Measurements from ENCODE around the gene SPOCK2. TPM values are rescaled to one million over a fixed set of nuclear protein-coding genes. Genes with fewer than 3 reads are reported as not detected.

The SPOCK2 gene
- total RNA-seq, 4 donors from 2014 or later: 8.3 to 24.6 (median 16.2) TPM

DNA sequence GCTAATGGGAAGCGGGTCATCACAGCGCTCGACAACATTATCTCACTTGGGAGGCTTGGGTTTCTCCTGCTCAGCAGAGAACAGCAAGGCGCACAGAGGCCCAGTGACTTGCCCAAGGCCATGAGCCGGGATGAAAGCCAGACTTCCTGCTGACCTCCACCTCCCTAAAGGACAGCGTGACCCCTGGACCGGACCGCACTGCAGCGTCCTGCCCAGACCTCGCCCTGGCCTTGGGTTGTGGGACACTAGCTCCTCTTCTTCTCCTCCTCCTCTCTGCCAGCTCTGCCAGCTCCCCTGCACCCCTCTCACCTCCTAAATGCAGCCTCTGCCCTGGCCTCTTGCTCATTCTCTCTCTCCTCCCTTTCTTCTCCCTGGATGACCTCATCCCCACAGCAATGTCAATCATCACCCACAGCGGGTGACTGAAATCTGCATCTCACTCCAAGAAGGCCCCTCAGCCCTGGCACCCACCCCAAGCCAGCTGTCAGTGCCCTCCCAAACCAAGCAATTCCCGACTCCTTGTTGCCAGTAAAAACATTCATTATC, 19.4 kb downstream of the SPOCK2 start:
- TF ChIP-seq, protein P1, sequence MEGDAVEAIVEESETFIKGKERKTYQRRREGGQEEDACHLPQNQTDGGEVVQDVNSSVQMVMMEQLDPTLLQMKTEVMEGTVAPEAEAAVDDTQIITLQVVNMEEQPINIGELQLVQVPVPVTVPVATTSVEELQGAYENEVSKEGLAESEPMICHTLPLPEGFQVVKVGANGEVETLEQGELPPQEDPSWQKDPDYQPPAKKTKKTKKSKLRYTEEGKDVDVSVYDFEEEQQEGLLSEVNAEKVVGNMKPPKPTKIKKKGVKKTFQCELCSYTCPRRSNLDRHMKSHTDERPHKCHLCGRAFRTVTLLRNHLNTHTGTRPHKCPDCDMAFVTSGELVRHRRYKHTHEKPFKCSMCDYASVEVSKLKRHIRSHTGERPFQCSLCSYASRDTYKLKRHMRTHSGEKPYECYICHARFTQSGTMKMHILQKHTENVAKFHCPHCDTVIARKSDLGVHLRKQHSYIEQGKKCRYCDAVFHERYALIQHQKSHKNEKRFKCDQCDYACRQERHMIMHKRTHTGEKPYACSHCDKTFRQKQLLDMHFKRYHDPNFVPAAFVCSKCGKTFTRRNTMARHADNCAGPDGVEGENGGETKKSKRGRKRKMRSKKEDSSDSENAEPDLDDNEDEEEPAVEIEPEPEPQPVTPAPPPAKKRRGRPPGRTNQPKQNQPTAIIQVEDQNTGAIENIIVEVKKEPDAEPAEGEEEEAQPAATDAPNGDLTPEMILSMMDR (IDR thresholded peaks at IDR 0.05): no peak
- ATAC-seq (ENCODE audit: low FRiP score): peak; percentile 24
- DNase-seq (ENCODE audit: low spot score): no peak

DNA sequence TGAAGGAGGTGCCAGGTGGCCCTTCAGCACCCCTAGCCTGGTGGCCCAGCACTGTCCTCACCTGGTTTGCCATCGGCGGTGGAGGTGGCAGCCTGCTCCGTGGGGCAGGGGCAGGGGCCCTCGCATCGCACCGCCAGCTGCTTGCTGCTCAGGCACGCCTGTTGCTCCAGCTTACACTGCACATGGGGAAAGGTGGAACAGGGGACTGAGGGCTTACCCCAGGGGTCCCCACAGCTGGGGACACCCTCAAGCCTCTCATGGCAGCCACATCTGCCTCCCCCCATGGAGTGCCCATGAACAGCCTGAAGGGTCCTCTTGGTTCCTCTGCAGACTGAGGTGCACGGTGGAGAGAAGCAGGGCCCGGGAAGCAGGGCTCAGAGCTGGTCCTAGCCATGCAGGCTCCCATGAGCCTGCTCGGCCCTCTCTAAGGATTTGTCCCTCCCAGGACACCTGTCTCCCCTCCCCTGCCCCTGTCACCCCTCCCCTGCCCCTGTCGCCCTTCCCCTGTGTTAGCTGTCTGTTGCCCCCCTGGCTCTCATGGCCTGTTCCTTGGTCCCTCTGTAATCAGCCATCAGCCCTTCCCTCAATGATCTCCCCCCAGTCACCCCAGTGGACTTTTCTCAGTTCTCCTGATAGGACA, 20.1 kb downstream of the SPOCK2 start:
- TF ChIP-seq, protein P1 (IDR thresholded peaks at IDR 0.05): no peak
- ATAC-seq (ENCODE audit: low FRiP score): no peak

DNA sequence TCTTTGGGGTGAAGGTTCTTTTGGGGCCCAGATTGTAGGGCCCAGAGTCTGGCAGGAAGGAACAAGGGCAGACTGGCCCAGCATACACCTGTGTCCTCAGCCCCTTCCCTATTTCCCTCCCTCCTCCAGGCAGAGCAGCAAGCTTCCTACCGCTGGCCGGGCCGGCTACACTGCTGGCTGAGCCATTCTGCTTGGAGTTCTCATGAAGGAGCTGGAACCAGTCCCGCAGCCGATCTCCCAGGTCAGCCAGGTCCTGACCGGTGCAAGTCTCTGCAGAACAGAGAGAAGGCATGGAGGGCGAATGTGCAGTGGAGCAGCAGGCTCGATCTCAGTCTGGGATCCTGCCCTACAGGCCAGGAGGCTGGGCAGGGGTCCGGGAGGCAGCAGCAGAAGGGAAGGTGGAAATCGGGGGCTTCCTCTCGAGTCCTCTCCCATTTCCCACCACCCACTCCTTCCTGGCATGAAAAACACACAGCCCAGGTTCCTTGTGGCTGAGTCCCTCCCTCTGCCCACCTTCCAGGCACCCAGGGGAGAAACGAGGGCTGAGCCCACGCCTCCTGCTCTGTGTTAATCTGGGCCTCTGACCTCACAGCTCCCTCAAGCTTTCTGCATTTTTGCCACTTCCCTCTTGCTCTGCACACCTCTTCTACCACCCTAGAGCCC, 20.8 kb downstream of the SPOCK2 start:
- no peak for ATAC-seq (ENCODE audit: low FRiP score)
- TF ChIP-seq, protein P1 (IDR thresholded peaks at IDR 0.05): no peak
- DNase-seq (ENCODE audit: low spot score): no peak

More for the DNA sequence above, 20.1 kb downstream of the SPOCK2 start:
- no peak for DNase-seq (ENCODE audit: low spot score)

DNA sequence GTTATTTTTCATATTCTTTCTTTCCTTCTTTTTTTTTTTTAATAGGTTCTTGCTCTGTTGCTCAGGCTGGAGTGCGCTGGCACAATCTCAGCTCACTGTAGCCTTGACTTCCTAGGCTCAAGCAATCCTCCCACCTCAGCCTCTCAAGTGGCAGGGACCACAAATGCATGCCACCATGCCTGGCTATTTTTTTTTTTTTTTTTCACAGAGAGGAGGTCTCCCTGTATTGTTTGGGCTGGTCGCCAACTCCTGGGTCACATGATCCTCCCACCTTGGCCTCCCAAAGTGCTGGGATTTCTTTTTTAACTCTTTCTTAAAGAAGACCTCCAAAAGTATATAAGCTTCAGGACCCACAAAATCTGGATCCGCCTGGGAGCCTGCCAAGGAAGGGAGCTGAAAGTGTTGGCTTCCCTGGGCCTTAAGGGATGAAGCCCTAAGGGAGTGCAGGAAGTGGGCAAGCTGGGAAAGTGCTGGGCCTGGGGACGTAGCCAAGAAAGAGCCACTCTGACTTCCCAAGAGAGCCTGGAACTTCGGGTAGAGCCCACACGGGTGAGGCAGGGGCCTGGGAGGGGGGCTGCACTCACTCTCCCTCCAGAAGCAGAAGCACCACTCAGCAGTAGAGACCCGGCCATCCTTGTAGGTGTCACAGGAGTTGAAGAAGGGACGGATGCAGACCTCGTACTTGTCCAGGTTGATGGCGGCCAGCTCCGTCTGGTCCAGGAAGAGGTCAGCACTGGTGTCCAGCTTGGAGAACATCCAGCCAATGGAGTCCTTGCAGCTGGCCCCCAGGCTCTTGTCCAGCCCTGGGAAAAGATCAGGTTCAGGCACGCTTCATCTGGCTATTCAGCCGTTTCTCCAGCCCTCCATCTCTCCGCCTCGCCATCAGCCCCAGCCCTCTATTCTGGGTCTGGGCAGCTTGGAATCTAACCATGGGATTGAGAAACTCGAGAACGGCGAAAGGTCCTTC, 21.8 kb downstream of the SPOCK2 start:
- no peak for ATAC-seq (ENCODE audit: low FRiP score)
- TF ChIP-seq, protein P1 (IDR thresholded peaks at IDR 0.05): no peak
- DNase-seq (ENCODE audit: low spot score): no peak

DNA sequence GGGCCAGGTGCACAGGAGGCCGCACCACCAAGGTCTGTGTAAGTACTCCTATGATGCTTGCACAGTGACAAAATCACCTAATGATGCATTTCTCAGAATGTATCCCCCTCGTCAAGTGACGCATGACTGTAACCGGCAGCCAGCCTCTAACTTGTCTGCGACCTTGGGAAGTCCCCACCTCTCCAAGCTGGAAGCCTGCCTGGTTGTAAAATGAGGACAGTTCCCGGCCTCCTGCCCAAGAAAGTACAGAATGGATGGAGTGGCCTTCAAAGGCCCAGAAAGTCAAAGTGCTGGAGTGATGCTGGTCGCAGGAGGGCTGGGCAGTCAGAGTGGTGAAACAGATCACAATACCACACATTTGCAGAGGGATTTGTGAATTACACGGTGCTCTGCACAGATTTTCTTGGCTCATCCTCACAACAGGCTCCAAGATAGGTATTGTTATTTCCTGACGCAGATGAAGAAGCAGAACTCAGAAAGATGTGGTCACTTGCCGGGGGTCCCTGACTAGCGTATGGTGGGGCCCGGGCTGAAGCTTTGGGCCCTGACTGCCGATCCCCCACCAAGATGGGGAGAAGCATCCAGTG, 22.8 kb downstream of the SPOCK2 start:
- TF ChIP-seq, protein P1 (IDR thresholded peaks at IDR 0.05): no peak
- no peak for ATAC-seq (ENCODE audit: low FRiP score)

DNA sequence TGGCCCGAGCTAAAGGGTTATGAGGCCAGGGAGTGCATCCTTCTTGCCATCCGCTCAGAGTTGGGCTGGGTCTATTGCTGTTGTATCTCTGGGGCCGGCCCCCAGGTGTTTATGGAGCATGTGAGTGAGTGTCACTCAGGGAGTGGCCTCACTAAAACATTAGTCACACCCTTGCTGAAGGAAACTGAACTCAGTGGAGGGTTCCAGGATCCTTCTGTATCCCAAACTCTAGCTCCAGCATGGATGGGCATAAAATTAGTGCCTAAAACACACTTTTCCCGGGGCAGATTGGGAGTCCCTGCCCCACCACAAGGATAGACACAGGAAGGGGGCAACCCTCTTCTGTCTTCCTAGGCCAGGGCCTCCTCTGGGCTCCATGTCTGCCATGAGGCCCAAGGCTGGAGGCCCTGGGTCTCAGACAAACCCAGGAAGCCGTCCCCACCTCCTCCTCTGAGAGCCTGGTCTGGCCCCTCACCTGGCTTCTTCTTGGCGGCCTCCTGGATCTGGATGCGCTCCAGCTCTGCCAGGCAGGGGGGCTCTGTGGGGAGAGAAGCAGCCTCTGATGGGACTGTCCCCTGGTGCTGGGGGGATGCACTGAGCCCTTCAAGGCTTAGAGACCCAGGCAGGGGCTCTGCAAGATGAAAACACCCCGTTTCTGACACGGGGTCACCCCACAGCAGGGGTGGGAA, 24.5 kb downstream of the SPOCK2 start:
- TF ChIP-seq, protein P1 (IDR thresholded peaks at IDR 0.05): no peak
- ATAC-seq (ENCODE audit: low FRiP score): no peak
- DNase-seq (ENCODE audit: low spot score): no peak

More for the DNA sequence above, 22.8 kb downstream of the SPOCK2 start:
- no peak for DNase-seq (ENCODE audit: low spot score)
